Neural cell (in vitro differentiated cells): Measurements from ENCODE around the gene PARD6G.

Experiments used
- CTCF ChIP-seq: fragments of 450-650 bp; IDR thresholded peaks from 2 replicates; pipeline ENCODE4 v1.5.1; 2014; ENCODE audit warnings: antibody characterized with exemption, mild to moderate bottlenecking, moderate library complexity; ENCODE audit not compliant: poor library complexity, severe bottlenecking
- EP300 ChIP-seq: fragments of 450-650 bp; conservative IDR thresholded peaks from 2 replicates; pipeline ENCODE4 v1.6.1; 2014; ENCODE audit warnings: antibody characterized with exemption, mild to moderate bottlenecking, moderate library complexity; ENCODE audit not compliant: poor library complexity, severe bottlenecking
- EZH2 ChIP-seq: fragments of 200-600, 300-800 bp; shearing (Covaris generic), sonication (generic); IDR thresholded peaks from 2 replicates; pipeline ENCODE4 v1.6.1; 2014; ENCODE audit warnings: antibody characterized with exemption, low read length, borderline replicate concordance, mild to moderate bottlenecking; ENCODE audit not compliant: insufficient read depth, poor library complexity, severe bottlenecking
- POLR2AphosphoS5 ChIP-seq: IDR thresholded peaks from 2 replicates; pipeline ENCODE4 v1.6.1; 2012
- RAD21 ChIP-seq: fragments of 450-650 bp; conservative IDR thresholded peaks from 2 replicates; pipeline ENCODE4 v1.6.1; 2014; ENCODE audit warnings: antibody characterized with exemption, mild to moderate bottlenecking, moderate library complexity
- SMC3 ChIP-seq: fragments of 450-650 bp; conservative IDR thresholded peaks from 2 replicates; pipeline ENCODE4 v1.6.1; 2014; ENCODE audit warnings: antibody characterized with exemption, mild to moderate bottlenecking, moderate library complexity; ENCODE audit not compliant: poor library complexity

DNA sequence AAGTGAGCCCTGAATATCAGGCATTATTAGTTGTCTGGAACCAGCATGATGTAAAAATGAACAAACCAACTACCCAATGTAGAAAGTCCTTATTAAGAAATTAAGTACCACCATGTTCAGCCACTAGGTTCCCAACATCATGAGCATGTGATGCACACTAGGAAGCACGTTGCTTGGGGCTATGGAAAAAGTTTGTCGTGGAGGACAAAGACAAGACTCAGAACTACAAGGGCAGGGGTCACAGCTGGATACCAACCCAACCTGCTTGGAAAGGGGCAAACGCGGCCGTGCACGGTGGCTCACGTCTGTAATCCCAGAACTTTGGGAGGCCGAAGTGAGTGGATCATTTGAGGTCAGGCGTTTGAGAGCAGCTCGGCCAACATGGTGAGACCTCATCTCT, 74.3 kb downstream of the PARD6G start:
- no peak for TF ChIP-seq CTCF
- no peak for TF ChIP-seq SMC3
- TF ChIP-seq POLR2AphosphoS5, result no peak
- no peak for TF ChIP-seq EP300
- TF ChIP-seq RAD21, result no peak
- no peak for TF ChIP-seq EZH2
